ENCODE data around the gene B4GALT2. TPM values are rescaled to one million over a fixed set of nuclear protein-coding genes. Genes with fewer than 3 reads are reported as not detected.

Gene B4GALT2
- total RNA-seq, 1 experiment from 2014 or later, result 70.9 TPM

- WGBS (ENCODE audit: extremely low coverage, insufficient read length, low lambda C conversion rate), result no CpG with 5 or more reads among the region's 5 CpGs
- no peak overlapping the region for H4K8ac ChIP-seq (replicated peaks; ENCODE audit: insufficient read length, low read depth, low read length)
These were observed 8.5 kb upstream of the B4GALT2 start for GRCh38 chr1:43970502-43970901.

More at GRCh38 chr1:43970502-43970901, 8.5 kb upstream of the B4GALT2 start:
- Histone ChIP-seq H3K79me2 (ENCODE audit: insufficient read depth, low read length) (peaks cover 2% of the 10 kb centered on the region; the same call in 1 of the 2 replicates), H3K4me2 (ENCODE audit: insufficient read depth, insufficient read length, low read length) (peak overlapping the region; percentile 81), H3T11ph (ENCODE audit: low read length) (no peak overlapping the region), H3K18ac (ENCODE audit: insufficient read length, low read depth, low read length) (no peak overlapping the region), H3K56ac (ENCODE audit: insufficient read length, low read depth, low read length) (no peak overlapping the region), H3K23ac (ENCODE audit: insufficient read length, low read depth, low read length) (no peak overlapping the region), H3K23me2 (ENCODE audit: insufficient read length, low read depth, low read length, poor library complexity, severe bottlenecking) (peaks cover 14% of the 10 kb centered on the region), H4K5ac (ENCODE audit: insufficient read length, low read depth, low read length) (no peak overlapping the region), H2AK5ac (ENCODE audit: insufficient read length, low read length) (no peak overlapping the region), H3K4me1 (ENCODE audit: insufficient read depth, low read length) (no peaks in the 10 kb centered on the region; the same call in 1 of the 2 replicates), H3K9ac (ENCODE audit: extremely low read depth, insufficient read length, low read length) (peak overlapping the region; percentile 68), H2BK5ac (ENCODE audit: insufficient read length, low read length) (no peak overlapping the region), H2AFZ (ENCODE audit: low read length) (no peak overlapping the region), H4K91ac (ENCODE audit: insufficient read length, low read depth, low read length) (no peak overlapping the region), H3K9me3 (ENCODE audit: control insufficient read depth, low read depth, low read length) (no peaks in the 10 kb centered on the region), H3K27ac (ENCODE audit: insufficient read length, low read depth, low read length) (no peak overlapping the region), H2BK120ac (ENCODE audit: low read depth, low read length, poor library complexity, severe bottlenecking) (no peak overlapping the region), H2BK15ac (ENCODE audit: low read depth, low read length) (no peak overlapping the region), H3K14ac (ENCODE audit: insufficient read depth, low read length) (no peak overlapping the region), H3K4ac (ENCODE audit: low read depth, low read length) (no peak overlapping the region), H2BK12ac (ENCODE audit: insufficient read length, low read depth, low read length) (no peak overlapping the region), H3K79me1 (ENCODE audit: insufficient read depth, low read depth, low read length, poor library complexity, severe bottlenecking) (peaks cover 4% of the 10 kb centered on the region), H3K27me3 (ENCODE audit: insufficient read depth, low read length) (no peaks in the 10 kb centered on the region), H2BK20ac (ENCODE audit: low read depth, low read length, poor library complexity, severe bottlenecking) (no peak overlapping the region), H4K20me1 (ENCODE audit: control insufficient read depth, insufficient read depth, insufficient read length) (no peaks in the 10 kb centered on the region)
- Mint-ChIP-seq H3K9me3 (no peaks in the 10 kb centered on the region), H3K4me3 (peak overlapping the region; percentile 98 to 100), H3K4me1 (peaks cover 18 to 20% of the 10 kb centered on the region in 2 experiments), H3K27me3 (ENCODE audit: low read depth) (peaks cover 1% of the 10 kb centered on the region), H3K27ac (peak overlapping the region in 1 of 3 experiments; percentile 95; a peak in 1 of 7 replicates), H3K36me3 (ENCODE audit: insufficient read depth in 1 of 3, low read depth in 3 of 3) (peaks cover 10 to 31% (median 14%) of the 10 kb centered on the region in 3 experiments; a peak in 6 of 7 replicates)
- TF ChIP-seq CTCF (conservative IDR thresholded peaks at IDR 0.05), result no peak
- no peak for DNase-seq
